Keratinocyte (primary cell): Measurements from ENCODE around the gene ORM2. TPM values are rescaled to one million over a fixed set of nuclear protein-coding genes. Genes with fewer than 3 reads are reported as not detected.

Source experiments
- DNase-seq: peaks from one replicate; pipeline ENCODE4 v3.0.0-alpha.2; 2011; ENCODE audit warnings: low read depth, missing footprints, low spot score
- FAIRE-seq: peaks from 2 replicates; lab custom pipeline; 2011; peaks lifted over from hg19 to GRCh38; lab: Jason Lieb, UNC
- H2AFZ ChIP-seq: 2 replicates; pipeline ENCODE4 v1.6.0; 2012; ENCODE audit warnings: low read length, control low read depth, inconsistent platforms; ENCODE audit not compliant: control insufficient read depth
- H3K27ac ChIP-seq: 2 replicates; pipeline ENCODE4 v1.5.1; 2011; ENCODE audit warnings: low read length; ENCODE audit not compliant: control insufficient read depth, insufficient read depth
- H3K27me3 ChIP-seq: 3 replicates; pipeline ENCODE4 v1.6.0; 2011; ENCODE audit warnings: low read length; ENCODE audit not compliant: control insufficient read depth, insufficient read depth; ENCODE audit errors: extremely low read depth
- H3K36me3 ChIP-seq, 2 experiments: 2 replicates in 1 of 2; 3 replicates in 1 of 2; pipeline ENCODE4 v1.5.1; 2011; ENCODE audit warnings: low read length in 2 of 2, mild to moderate bottlenecking in 1 of 2; ENCODE audit not compliant: control insufficient read depth in 2 of 2, insufficient read depth in 2 of 2; ENCODE audit errors: extremely low read depth in 1 of 2
- H3K4me1 ChIP-seq: 3 replicates; pipeline ENCODE4 v1.5.1; 2011; ENCODE audit warnings: low read length; ENCODE audit not compliant: control insufficient read depth, insufficient read depth; ENCODE audit errors: extremely low read depth
- H3K4me2 ChIP-seq: 3 replicates; pipeline ENCODE4 v1.6.0; 2011; ENCODE audit warnings: low read depth, low read length; ENCODE audit not compliant: control insufficient read depth, insufficient read depth; ENCODE audit errors: extremely low read depth
- H3K4me3 ChIP-seq, 3 experiments: fragments of 200-600 bp in 1 of 3; sonication (generic) in 1 of 3; 2 replicates in 2 of 3; 3 replicates in 1 of 3; pipeline ENCODE4 v1.5.1; 2011 to 2016; ENCODE audit warnings: low read length in 3 of 3, mild to moderate bottlenecking in 3 of 3, control low read depth in 2 of 3, inconsistent platforms in 1 of 3, low read depth in 1 of 3, mixed read lengths in 1 of 3, mixed run types in 1 of 3, moderate library complexity in 1 of 3; ENCODE audit not compliant: control insufficient read depth in 2 of 3, insufficient read depth in 2 of 3; ENCODE audit errors: extremely low read depth in 1 of 3
- H3K79me2 ChIP-seq: 2 replicates; pipeline ENCODE4 v1.6.0; 2012; ENCODE audit warnings: low read length; ENCODE audit not compliant: control insufficient read depth, insufficient read depth
- H3K9ac ChIP-seq: 3 replicates; pipeline ENCODE4 v1.6.0; 2011; ENCODE audit warnings: low read length; ENCODE audit not compliant: control insufficient read depth, insufficient read depth; ENCODE audit errors: extremely low read depth
- H3K9me1 ChIP-seq: 3 replicates; pipeline ENCODE4 v1.6.0; 2011; ENCODE audit warnings: low read length; ENCODE audit not compliant: control insufficient read depth, insufficient read depth; ENCODE audit errors: extremely low read depth
- H3K9me3 ChIP-seq: 2 replicates; pipeline ENCODE4 v1.5.1; 2012; ENCODE audit warnings: low read depth, low read length; ENCODE audit not compliant: control insufficient read depth
- H4K20me1 ChIP-seq: 3 replicates; pipeline ENCODE4 v1.6.0; 2011; ENCODE audit warnings: low read length; ENCODE audit not compliant: control insufficient read depth, insufficient read depth; ENCODE audit errors: extremely low read depth
- CTCF ChIP-seq, 3 experiments: IDR thresholded peaks in 1 of 3; conservative IDR thresholded peaks in 1 of 3; optimal IDR thresholded peaks in 1 of 3; 2 replicates in 2 of 3; 3 replicates in 1 of 3; pipeline versions ENCODE3 to v1.5.1; 2011; ENCODE audit warnings: low read length in 3 of 3, mild to moderate bottlenecking in 3 of 3, moderate library complexity in 2 of 3, control low read depth in 1 of 3, inconsistent platforms in 1 of 3; ENCODE audit not compliant: insufficient read depth in 2 of 3; ENCODE audit errors: extremely low read depth in 1 of 3
- EZH2 ChIP-seq: IDR thresholded peaks from one replicate; pipeline ENCODE4 v1.6.1; 2012; ENCODE audit warnings: inconsistent platforms, mild to moderate bottlenecking, low read length, moderate library complexity
- dilution Hi-C: fragments of 300-500 bp; cut with MboI; formaldehyde crosslinking; loops from one replicate; pipeline ENCODE4 v1.7.0; 2020; ENCODE audit warnings: low sequenced_read_pairs; ENCODE audit not compliant: extremely low pct_ligation_motif_present
- polyA plus RNA-seq, 5 experiments: library from polyadenylated mRNA; depleted of rRNA in 3 of 5; stranded (reverse) in 3 of 5; stranded (forward) in 1 of 5; unstranded in 1 of 5; fragments of >200 nt; gene quantifications; 1 replicate in 1 of 5; 2 replicates in 3 of 5; 3 replicates in 1 of 5; pipeline versions ENCODE4 v1.2.1 to v1.2.3, GENCODE V29; 2011 to 2012; ENCODE audit warnings: missing spikeins in 2 of 5, low read depth in 1 of 5, low replicate concordance in 1 of 5

Gene ORM2
- polyA plus RNA-seq, 1 donor (not counting 4 experiments of a cell fraction or from before 2014, with no cell fraction given): not detected

DNA sequence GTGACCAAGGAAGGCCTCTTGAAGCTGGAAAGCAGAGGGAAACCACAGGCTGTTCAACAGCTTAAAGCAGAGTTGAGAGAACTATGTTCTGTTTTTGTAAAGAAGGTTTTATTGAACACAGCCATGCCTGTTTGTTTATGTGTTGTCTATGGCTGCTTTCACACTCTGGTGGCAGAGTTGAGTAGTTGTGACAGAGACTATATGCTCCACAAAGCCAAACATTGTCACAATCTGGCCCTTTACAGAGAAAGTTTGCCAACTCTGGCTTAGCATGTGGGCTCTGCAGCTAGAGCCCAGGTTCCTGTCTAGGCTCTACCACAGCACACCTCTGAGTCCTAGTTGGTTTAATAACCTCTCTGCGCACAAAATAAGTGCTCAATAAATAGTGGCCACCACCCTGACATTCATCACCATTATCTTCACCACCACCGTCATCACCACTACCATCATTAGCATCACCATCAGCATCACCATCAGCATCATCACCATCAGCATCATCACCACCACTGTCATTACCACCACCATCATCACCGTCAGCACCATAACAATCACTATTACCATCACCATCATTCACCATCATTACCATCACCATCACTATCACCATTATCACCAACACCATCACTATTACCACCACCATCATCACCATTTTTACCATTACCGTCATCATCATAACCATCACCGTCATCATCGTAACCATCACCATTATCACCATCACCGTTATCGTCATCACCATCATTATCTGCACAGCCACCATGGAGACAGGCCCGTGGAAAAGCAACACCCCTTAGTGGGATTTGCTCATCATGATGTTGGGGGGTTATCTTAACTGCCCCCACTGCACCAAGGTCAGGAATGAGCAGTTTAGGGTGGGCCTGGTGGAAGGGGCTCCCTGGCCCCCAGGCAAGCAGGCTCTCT is 39.8 kb downstream of the ORM2 start:
- dilution Hi-C loops: no loop called here
- H3K27ac ChIP-seq: no peak overlapping the region
- no peaks in the 10 kb centered on the region for H3K79me2 ChIP-seq
- no peak overlapping the region for H3K4me3 ChIP-seq
- H3K36me3 ChIP-seq: peaks cover 0 to 3% of the 10 kb centered on the region in 2 experiments
- H3K9ac ChIP-seq: no peak overlapping the region
- H4K20me1 ChIP-seq: no peaks in the 10 kb centered on the region
- DNase-seq: no peak
- H3K9me1 ChIP-seq: no peaks in the 10 kb centered on the region
- H3K27me3 ChIP-seq: no peaks in the 10 kb centered on the region
- FAIRE-seq: no peak
- peaks cover 17% of the 10 kb centered on the region for H3K4me1 ChIP-seq
- H2AFZ ChIP-seq: no peak overlapping the region
- H3K4me2 ChIP-seq: no peak overlapping the region
- no peak for TF ChIP-seq CTCF (optimal IDR thresholded peaks at IDR 0.05 in 1 of 3, IDR thresholded peaks at IDR 0.05 in 1 of 3, conservative IDR thresholded peaks at IDR 0.05 in 1 of 3; ENCODE audit: extremely low read depth in 1 of 3, insufficient read depth in 2 of 3, low read length in 3 of 3)
- no peak for TF ChIP-seq EZH2
- no peaks in the 10 kb centered on the region for H3K9me3 ChIP-seq

DNA sequence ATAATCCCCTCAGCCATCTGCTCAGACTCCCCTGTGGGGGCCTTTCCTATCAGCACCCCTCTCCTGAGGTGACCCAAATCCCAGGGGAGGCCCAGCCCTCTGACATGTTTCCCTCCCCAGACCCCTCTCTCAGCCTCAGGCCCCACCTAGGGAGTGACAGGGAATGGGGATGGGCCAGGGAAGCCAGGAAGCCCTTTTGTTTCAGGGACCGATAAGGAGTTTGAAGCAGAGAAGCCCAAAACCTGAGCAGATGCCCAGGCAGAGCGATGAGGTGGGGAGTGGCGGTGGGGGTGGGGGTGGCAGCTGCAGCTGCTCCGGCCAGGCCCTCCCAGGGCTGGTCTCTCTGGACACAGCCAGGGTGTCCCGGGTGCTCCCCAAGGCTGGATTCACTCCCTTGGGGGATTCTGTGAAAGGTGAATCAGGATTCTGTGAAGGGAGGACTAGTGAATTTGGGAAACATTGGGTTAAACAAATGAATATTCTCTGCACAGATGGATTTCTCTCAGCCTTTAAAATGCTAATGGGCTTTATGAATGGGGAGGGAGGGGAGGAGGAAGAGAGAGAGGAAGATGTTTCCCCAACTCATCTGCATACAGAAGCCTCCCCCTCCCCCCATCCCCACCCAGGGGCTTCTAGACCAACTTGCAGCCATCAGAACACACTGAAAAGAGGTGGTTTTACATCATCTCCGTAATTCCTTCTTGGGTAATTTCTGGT is 40.7 kb downstream of the ORM2 start:
- Histone ChIP-seq H3K9me3 (no peaks in the 10 kb centered on the region), H4K20me1 (no peaks in the 10 kb centered on the region), H3K4me2 (no peak overlapping the region), H3K9ac (no peak overlapping the region), H3K9me1 (no peaks in the 10 kb centered on the region), H3K4me3 (no peak overlapping the region), H3K36me3 (peaks cover 0 to 3% of the 10 kb centered on the region in 2 experiments), H2AFZ (no peak overlapping the region), H3K4me1 (peaks cover 17% of the 10 kb centered on the region), H3K27me3 (no peaks in the 10 kb centered on the region), H3K79me2 (no peaks in the 10 kb centered on the region), H3K27ac (no peak overlapping the region)
- dilution Hi-C loops: no loop called here
- FAIRE-seq (no peak), DNase-seq (no peak)
- no peak for TF ChIP-seq EZH2
- no peak for TF ChIP-seq CTCF (optimal IDR thresholded peaks at IDR 0.05 in 1 of 3, IDR thresholded peaks at IDR 0.05 in 1 of 3, conservative IDR thresholded peaks at IDR 0.05 in 1 of 3; ENCODE audit: extremely low read depth in 1 of 3, insufficient read depth in 2 of 3, low read length in 3 of 3)
